ENCODE results near the gene SNX33. TPM values are rescaled to one million over a fixed set of nuclear protein-coding genes. Genes with fewer than 3 reads are reported as not detected.

The SNX33 gene
- polyA plus RNA-seq, 1 donor (not counting 4 experiments of a cell fraction or from before 2014, with no cell fraction given), result 21.7 TPM

- Histone ChIP-seq H3K4me3 (ENCODE audit: control insufficient read depth in 2 of 3, extremely low read depth in 1 of 3, insufficient read depth in 2 of 3, low read depth in 1 of 3, low read length in 3 of 3) (no peak overlapping the region), H3K4me1 (ENCODE audit: control insufficient read depth, extremely low read depth, insufficient read depth, low read length) (peaks cover 59% of the 10 kb centered on the region), H3K36me3 (ENCODE audit: control insufficient read depth in 2 of 2, extremely low read depth in 1 of 2, insufficient read depth in 2 of 2, low read length in 2 of 2) (no peaks in the 10 kb centered on the region), H4K20me1 (ENCODE audit: control insufficient read depth, extremely low read depth, insufficient read depth, low read length) (no peaks in the 10 kb centered on the region), H2AFZ (ENCODE audit: control insufficient read depth, low read length) (no peak overlapping the region), H3K9ac (ENCODE audit: control insufficient read depth, extremely low read depth, insufficient read depth, low read length) (peak overlapping the region; percentile 52), H3K4me2 (ENCODE audit: control insufficient read depth, extremely low read depth, insufficient read depth, low read depth, low read length) (peak overlapping the region; percentile 45), H3K27ac (ENCODE audit: control insufficient read depth, insufficient read depth, low read length) (peak overlapping the region; percentile 88), H3K79me2 (ENCODE audit: control insufficient read depth, insufficient read depth, low read length) (no peaks in the 10 kb centered on the region), H3K9me1 (ENCODE audit: control insufficient read depth, extremely low read depth, insufficient read depth, low read length) (no peaks in the 10 kb centered on the region), H3K27me3 (ENCODE audit: control insufficient read depth, extremely low read depth, insufficient read depth, low read length) (no peaks in the 10 kb centered on the region), H3K9me3 (ENCODE audit: control insufficient read depth, low read depth, low read length) (no peaks in the 10 kb centered on the region)
- FAIRE-seq (no peak), DNase-seq (ENCODE audit: low read depth, low spot score) (no peak)
- TF ChIP-seq CTCF (optimal IDR thresholded peaks at IDR 0.05 in 1 of 3, IDR thresholded peaks at IDR 0.05 in 1 of 3, conservative IDR thresholded peaks at IDR 0.05 in 1 of 3; ENCODE audit: extremely low read depth in 1 of 3, insufficient read depth in 2 of 3, low read length in 3 of 3), result no peak
- no peak for TF ChIP-seq EZH2 (IDR thresholded peaks at IDR 0.05; ENCODE audit: low read length)
- dilution Hi-C loops (cut with MboI; ENCODE audit: extremely low pct_ligation_motif_present, low sequenced_read_pairs), result no loop called here
These were observed 47.5 kb downstream of the SNX33 start for GRCh38 chr15:75695220-75695619.

- no peak for FAIRE-seq
- no peak for TF ChIP-seq EZH2 (IDR thresholded peaks at IDR 0.05; ENCODE audit: low read length)
- no peak for TF ChIP-seq CTCF (optimal IDR thresholded peaks at IDR 0.05 in 1 of 3, IDR thresholded peaks at IDR 0.05 in 1 of 3, conservative IDR thresholded peaks at IDR 0.05 in 1 of 3; ENCODE audit: extremely low read depth in 1 of 3, insufficient read depth in 2 of 3, low read length in 3 of 3)
These were observed 48.1 kb downstream of the SNX33 start for GRCh38 chr15:75695634-75696310.

More at GRCh38 chr15:75695634-75696310, 48.1 kb downstream of the SNX33 start:
- H3K4me2 ChIP-seq (ENCODE audit: control insufficient read depth, extremely low read depth, insufficient read depth, low read depth, low read length), result peak overlapping the region; percentile 67
- H3K4me1 ChIP-seq (ENCODE audit: control insufficient read depth, extremely low read depth, insufficient read depth, low read length), result peaks cover 64% of the 10 kb centered on the region
- H3K4me3 ChIP-seq (ENCODE audit: control insufficient read depth in 2 of 3, extremely low read depth in 1 of 3, insufficient read depth in 2 of 3, low read depth in 1 of 3, low read length in 3 of 3), result peak overlapping the region in 1 of 3 experiments; percentile 20
- H3K9me3 ChIP-seq (ENCODE audit: control insufficient read depth, low read depth, low read length), result no peaks in the 10 kb centered on the region
- dilution Hi-C loops (cut with MboI; ENCODE audit: extremely low pct_ligation_motif_present, low sequenced_read_pairs), result no loop called here
- no peaks in the 10 kb centered on the region for H3K27me3 ChIP-seq (ENCODE audit: control insufficient read depth, extremely low read depth, insufficient read depth, low read length)
- H4K20me1 ChIP-seq (ENCODE audit: control insufficient read depth, extremely low read depth, insufficient read depth, low read length), result no peaks in the 10 kb centered on the region
- peak overlapping the region; percentile 66 for H3K9ac ChIP-seq (ENCODE audit: control insufficient read depth, extremely low read depth, insufficient read depth, low read length)
- no peak for DNase-seq (ENCODE audit: low read depth, low spot score)
- H3K79me2 ChIP-seq (ENCODE audit: control insufficient read depth, insufficient read depth, low read length), result no peaks in the 10 kb centered on the region
- H3K27ac ChIP-seq (ENCODE audit: control insufficient read depth, insufficient read depth, low read length), result peak overlapping the region; percentile 88
- H3K36me3 ChIP-seq (ENCODE audit: control insufficient read depth in 2 of 2, extremely low read depth in 1 of 2, insufficient read depth in 2 of 2, low read length in 2 of 2), result no peaks in the 10 kb centered on the region
- no peak overlapping the region for H2AFZ ChIP-seq (ENCODE audit: control insufficient read depth, low read length)
- H3K9me1 ChIP-seq (ENCODE audit: control insufficient read depth, extremely low read depth, insufficient read depth, low read length), result no peaks in the 10 kb centered on the region

Measured in keratinocyte (primary cell).